D341Med (cell line): Measurements from ENCODE around the gene SENP8.

Source experiments
- DNase-seq: peaks from one replicate; pipeline ENCODE4 v3.0.0; 2012; ENCODE audit warnings: low spot score

The SENP8 gene

DNA sequence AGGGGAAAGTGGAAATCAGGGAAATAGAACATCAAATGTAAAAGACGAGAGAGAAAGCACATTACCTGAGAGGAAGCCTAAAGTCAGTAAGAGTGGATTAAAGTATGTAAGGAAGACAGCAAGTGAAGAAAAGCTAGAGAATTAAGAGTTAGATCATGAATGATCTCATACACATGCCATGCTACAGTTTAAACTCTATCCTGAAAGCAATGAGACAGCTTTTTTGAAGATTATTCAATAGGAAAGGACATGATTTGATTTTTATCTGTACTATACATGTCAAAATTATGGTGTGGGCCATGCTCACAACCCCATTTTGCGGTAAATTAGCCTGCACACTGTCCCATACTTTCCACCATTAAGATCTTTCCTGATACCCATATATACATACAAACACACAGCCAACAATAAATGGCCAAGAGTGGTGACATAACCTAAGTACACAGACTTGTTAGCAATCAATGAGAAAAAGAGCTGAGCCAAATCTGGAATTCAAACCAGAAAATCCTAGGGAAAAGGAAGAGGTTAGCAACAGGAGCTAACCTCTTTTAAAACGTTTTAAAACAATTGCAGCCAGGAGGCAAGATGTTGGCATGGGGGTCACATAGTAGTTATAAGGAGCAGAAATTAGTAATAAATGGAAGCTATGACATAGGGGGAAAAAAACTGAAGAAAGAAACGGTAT, 4.7 kb upstream of the SENP8 start:
- no peak for DNase-seq

DNA sequence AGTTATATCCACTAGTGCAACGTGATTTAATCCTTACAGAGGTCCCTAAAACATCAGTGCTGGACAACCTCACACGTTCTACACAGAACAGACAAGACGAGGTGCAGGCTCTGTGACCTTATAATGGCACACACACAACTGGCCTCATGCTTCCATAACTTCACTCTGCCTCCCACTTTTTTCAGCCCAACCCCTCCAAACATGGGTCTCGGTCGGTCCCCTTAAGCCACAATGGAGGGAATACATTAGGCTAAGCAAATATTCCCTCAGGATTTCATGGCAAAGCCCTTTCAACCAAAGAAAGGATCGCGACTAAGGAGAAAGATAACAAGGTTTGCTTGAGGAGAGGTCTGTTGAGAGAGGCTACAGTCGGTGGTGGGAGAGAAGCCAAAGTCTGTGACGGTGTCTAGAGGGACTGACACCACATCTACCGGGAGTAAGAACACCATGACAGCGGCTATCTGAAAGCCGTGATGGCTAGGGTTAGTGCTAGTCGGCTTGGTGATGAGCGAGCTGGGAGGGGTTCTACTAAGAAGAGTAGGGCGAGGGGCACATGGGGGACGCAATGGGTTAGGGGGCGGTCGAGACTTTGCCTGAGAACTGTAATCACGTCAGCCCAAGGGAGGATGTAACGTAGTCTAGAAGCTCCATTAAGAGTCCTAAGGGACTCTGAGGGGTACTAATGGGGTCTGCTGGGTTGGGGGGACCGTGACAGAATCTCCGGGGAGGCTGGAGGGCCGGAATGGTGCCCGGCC, 1.3 kb upstream of the SENP8 start:
- DNase-seq = peak; percentile 27

DNA sequence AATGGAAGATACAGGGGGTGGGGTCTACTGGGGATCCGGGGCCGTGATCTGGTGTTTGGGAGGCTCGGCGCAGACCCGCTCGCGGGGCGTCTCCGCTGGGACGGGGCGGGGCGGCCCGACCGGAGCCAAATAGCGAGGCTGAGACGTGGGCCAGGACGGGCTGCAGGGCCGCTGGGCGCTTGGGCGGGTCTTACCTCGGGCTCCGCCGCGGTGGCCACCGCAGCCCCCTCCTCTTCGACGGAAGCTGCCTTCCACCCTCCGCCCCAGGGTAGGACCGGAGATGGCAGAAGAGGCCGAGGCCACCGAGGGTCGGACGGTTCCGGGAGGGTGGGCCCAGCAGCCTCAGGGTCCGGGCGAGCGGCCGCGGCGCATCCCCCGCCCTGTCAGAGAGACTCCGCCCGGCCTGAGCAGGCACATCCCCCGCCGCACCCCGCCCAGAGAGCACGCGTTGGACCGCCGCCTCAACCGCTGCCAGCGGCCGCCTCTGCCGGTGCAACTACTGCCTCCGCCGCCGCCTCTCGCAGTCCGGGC, 652 bp upstream of the SENP8 start:
- peak; percentile 85 for DNase-seq

DNA sequence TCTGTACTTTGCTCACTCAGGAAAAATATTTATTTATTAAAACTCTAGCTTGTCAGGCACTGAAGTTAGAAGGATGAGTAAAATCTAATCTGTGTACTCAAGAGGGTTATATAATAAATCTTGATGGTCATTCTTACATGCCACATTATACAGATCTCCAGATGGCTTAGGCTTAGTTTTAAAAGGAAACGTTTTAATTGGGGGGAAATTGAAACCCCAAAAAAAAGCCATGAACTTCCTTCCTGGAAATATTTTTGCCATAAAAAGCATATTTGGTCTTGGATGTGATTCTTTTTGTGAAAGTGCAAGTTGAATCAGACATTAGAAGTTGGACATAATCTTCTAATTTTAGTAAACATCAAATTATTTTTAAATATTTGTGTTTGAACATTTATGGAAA, 6.0 kb downstream of the SENP8 start:
- DNase-seq = no peak

DNA sequence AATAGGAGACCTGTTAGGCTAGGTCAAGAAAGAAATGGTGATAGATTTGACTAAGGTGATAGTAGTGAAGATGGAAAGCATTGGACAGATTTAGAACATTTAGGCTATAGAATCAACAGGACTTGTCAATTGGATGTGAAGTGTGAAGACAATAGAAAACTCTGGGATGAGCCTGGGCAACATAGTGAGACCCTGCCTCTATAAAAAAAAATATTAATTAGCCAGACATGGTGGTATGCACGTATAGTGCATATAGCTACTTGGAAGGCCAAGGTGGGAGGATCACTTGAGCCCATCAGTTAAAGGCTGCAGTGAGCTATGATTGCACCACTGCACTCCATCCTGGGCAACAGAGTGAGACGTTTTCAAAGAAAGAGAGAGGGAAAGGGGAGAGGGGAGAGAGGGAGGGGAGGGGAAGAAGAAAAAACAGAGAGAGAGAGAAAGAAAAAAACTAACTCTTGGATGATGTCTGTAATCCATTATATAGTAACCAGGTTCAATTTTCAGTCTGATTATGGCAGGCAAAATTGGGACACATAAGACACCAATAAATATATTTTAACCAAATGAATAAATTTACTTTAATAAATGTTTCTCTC, 9.6 kb downstream of the SENP8 start:
- DNase-seq = no peak

DNA sequence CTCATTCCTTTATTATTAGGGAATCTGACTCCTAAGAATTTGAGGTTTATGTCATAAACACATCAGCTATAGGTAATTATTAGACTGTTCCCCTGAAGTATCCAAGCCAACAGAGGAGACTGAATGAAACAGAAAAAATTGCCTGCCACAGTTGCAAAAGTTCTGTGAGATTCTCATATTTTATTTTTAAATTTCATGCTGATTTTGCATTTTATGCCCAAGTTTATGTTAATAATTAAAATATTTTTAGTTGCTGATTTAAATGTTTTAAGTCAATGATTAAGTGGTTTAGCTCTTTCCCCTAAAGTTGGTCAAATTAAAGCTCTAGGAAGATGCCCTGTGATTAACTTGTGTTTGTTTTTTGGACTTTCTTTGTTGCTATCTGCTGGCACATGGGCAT, 10.2 kb downstream of the SENP8 start:
- no peak for DNase-seq

DNA sequence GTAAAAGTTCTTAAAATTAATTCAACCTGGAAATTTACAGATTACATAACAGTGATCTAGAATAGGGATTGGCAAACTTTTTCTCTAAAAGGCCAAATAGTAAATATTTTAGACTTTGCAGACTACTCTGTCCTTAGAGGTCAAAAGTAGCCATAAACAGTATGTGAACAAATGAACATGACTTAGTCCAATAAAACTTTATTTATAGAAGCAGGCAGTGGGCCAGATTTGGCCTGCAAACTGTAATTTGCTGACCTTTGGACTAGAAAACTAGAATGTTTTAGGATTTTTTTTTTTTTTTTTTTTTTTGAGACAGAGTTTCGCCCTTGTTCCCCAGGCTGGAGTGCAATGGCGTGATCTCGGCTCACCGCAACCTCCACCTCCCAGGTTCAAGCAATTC, 12.1 kb downstream of the SENP8 start:
- no peak for DNase-seq

DNA sequence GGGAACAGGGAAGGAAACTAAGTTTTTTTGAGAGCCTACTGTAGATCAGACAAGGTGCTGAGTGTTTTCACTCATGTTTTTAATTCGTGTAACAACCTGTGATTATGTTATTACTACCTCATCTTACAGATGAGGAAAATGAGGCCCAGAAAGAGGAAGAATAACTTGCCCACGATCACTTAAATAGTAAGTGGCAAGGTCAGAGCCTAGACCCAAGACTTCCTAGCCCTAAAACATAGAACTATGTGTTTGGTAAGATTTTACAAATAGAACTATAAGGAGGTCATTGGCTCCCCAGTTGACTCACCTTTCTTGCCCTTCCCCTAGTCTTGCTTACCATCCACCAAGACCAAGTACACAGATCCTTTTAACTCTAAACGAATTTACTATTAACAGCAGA, 13.7 kb downstream of the SENP8 start:
- no peak for DNase-seq

DNA sequence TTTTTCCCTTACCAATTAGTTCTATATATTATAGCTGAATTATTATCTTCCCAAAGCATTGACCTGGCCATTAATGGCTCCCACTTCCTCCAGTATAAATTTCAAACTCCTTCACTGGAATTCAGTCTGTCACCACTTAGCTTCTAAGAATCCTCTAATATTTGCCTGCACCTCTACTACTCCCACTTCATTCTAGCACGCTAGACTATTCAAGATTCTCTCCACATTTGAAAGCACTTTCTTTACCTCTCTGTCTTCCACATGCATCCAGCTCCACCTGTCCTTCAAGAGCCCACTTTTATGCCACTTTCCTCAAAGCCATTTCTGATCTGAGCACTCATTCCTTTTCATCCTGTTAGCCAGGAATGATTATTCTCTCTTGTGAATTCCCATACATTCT, 15.0 kb downstream of the SENP8 start:
- no peak for DNase-seq

DNA sequence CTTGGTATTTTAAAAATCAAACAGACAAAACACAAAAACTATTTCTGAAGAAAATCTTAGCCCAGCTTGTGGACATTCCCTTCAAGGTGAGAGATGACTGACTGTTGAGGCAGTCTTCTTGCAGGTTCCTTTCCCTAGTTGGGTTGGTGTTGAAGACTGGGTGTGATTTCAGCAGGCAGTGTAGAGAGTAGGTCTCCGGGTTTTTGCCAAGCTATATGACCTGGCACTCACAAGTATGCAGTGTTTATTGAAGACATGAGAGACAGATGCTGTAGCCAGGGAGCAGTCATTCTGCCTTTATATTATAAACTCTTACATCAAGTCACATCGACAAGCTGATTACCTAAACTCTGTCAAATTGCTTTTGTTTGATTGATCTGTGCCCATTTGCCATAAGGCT, 17.5 kb downstream of the SENP8 start:
- DNase-seq = no peak

DNA sequence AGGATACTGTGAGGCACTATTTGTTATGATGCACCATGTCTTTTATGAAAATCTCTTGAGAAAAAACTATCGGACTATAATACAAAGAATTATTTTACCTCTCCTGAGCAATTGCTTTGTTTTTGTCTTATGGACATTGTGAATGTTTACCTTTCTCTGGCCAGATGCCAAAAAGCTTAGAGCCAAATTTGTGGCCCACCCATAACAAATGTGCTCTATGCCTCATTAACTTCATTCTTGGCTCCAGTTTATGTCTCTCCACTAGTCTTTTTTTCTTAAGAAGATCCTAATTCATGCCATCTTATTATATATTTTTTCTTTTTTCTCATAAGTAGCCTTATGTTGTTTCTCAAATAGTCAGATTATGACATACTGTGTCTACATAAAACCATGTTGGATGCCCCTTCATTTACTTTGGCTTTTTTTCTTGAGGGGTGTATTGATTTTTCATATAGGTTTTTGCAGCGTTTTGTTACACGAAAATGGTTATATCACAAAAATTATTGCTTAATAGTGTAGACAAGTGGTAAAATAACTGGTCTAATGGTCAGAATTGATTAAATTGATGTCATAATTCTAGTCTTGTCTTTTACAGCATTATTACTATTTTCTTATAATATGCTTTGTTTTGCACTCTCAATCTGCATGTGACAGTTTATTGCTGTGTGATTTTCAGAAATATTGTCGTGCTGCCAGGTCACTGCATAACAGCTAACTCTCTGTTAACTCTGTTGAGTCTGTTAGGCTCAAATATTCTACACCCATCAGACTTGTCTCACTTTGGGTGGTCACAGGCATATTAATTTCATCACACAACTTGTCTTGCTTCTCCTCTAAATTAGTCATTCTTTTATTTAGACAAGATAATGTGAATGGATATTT, 18.2 kb downstream of the SENP8 start:
- no peak for DNase-seq

DNA sequence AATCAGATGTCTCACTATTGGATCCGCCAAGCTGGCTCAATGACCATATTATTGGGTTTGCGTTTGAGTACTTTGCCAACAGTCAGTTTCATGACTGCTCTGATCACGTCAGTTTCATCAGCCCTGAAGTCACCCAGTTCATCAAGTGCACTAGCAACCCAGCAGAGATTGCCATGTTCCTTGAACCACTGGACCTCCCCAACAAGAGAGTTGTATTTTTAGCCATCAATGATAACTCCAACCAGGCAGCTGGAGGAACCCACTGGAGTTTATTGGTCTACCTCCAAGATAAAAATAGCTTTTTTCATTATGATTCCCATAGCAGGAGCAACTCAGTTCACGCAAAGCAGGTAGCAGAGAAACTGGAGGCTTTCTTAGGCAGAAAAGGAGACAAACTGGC, 21.5 kb downstream of the SENP8 start:
- DNase-seq = no peak

DNA sequence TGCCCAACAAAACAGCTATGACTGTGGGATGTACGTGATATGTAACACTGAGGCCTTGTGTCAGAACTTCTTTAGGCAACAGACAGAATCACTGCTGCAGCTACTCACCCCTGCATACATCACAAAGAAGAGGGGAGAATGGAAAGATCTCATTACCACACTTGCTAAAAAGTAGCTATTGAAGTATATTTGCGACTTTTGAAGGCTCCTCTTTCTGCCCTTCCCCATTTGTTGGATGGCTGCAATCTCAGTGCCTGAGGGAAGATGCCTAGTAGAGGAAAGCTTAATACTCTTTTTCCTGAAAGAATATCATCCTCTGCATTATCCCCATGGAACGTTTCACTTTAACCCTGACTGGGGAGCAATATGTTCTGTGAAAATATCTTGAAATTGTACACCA, 21.9 kb downstream of the SENP8 start:
- DNase-seq = no peak

DNA sequence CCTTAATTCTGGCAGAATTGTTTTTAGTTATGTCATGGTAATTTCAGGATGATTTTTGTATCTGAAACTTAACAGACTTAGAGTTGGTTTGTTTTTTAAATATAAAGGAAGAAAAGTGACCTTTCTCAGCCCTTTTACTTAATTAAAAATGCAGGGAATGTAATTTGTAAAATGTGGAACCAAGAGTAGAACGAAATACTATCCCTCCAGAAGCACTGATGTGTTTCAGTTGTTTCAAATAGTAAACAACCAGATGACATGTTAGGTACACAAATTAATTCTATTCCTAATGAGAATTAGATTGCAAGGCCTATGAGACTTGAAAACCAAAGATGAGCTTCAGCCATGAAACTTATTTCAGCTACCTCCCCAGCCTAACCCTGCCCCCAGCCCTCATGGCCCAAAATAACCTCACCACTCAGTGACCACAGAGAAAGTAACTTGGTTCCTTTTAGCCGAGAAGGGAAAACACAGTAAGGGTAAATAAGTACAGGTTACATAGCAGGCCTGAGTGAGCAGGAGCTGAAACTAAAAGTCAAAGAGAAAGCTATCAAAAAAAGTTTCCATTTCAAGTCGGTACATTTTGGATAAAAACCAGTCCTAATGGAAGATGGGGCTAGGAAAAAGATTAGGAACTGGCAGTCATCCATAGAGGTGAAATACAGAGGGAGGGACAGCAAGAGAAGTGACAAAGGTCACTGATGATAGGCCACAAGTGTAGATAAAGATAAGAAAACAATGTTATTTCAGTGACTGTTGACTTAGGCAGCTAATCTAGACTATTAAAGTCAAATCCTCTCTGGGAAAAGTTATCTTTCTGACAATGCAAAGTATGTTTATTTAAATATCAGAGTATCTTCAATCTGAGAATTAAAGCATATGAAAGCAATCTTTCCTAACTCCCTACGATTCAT, 23.2 kb downstream of the SENP8 start:
- DNase-seq = no peak

DNA sequence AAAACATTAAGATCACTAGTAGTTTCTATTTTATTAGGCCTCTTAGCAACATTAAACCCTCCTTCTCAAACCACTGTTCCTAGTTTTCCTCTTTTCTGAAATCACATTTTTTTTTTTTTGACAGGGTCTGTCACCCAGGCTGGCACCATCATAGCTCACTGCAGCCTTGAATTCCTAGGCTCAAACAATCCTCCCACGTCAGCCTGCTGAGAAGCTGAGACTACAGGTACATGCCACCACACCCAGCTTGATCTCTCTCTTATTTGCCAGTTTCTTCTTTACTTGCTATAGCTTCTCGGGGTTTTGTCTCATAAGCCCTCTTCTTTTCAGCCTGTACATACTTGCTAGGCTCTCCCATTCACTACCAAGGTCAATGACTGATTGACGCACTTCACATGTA, 28.0 kb downstream of the SENP8 start:
- no peak for DNase-seq

DNA sequence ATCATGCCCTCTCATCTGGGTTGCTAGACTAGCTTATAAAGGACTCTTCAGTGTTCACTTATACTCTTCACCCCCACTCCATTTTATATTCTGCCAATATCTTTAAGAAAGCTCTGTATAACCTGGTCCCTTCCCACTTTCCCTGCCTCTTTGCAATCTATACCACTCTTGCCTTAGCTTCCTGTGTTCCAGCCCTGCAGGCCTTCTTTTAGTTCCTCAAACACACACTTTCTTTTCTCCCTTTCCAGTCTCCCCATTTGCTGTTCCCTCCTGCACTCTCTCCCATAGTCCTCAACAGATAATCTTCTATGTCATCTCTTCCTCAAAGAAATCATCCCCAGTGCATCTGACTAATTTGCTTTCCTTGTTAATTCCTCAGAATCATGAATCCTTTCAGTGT, 28.7 kb downstream of the SENP8 start:
- DNase-seq = no peak

DNA sequence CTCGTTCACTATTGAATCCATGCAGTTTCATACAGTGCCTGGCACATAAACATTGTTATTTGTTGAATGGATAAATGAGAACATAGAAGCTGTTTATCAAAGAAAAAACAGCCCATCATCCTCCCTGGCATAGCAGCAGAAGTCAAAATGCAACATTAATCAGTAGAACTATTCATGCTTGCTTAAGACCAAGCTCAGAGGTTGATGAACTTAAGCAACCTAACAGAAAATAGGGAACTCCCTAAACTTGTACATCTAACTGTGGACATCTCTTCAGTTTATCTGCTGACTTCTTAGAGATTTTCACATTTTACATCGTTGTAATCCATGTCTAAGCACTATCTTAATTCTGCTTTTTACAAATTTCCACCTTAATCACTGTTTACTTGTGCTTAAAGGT, 29.2 kb downstream of the SENP8 start:
- DNase-seq = no peak

DNA sequence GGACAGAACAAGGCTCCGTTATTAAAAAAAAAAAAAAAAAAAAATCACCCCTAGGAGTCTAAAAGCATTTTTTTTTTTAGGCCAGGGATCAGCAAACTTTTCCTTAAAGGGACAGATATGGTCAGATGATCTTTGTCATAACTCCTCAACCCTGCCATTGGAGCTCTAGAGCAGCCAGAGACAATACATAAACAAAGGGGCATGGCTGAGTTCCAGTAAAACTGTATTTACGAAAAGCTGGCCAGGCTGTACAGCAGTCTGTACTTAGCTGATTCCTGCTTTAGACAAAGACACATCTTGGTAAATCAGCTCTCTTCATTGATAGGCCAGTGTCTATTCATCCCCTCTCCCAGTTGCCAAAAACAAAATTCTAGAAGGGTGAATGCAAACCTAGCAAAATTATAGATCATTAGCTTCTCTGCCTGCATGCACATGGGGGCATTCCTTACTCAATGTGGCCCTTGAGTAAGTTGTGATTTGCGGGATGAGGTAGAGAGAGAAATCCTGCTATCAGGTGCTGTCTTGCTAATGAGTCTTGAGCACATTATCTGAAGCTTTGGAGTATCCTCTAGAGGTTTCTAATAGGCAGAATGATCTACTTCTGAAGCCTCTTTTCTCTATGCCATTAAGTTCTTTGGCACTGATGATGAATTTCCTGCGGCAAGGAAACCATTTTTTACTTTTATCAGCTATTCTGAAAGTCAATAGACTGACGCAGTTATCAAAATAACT, 35.2 kb downstream of the SENP8 start:
- peak; percentile 40 for DNase-seq

DNA sequence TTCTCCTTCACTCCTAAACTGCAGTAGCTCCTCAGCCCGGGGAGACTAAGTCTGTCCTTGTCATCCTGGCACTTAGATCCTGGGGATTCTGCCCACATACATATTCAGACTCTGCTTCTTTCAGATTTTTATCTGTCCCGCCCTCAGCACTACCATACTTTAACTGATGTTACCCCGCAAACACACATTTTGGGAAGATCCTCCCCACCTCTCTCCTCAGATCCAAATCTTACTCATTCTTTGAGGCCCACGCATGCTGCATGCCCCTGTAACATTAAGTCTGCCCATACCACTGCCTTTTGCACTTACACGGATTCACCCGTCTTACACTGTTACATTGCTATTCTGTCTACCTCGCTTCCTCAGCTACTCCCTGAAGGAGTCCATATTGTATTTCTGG, 36.1 kb downstream of the SENP8 start:
- no peak for DNase-seq

DNA sequence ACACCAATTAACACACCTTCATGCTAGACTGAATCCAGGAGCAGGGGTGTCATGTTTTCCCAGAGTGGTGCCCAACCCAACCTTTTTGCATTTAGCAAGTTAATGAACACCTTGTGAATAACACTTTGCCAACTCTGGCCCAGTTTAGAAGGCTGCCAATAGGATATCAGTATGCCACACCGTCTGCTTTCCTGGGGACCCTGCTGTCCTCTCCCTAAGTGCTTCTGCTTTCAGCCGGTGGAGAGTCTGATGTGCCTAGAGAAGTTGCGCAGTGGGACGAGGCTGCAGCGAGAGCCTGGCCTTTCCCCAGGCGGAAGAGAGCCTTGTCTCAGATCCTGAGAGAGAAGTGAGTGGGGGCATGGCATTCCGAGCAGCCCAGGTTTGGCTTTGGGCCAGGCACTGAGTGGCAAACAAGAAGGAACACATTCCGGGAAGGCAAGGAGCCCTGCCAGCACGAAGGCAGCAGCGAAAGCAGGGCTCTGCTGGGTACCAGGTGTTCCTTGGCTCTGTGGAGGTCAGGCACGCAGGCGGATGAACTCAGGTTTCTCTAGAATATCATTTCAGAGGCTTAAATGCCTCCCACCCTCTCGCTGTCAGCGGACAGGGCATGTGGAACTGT, 36.9 kb downstream of the SENP8 start:
- peak; percentile 43 for DNase-seq
